ENCODE results near the gene NARF.

- no peak for TF ChIP-seq CTCF (IDR thresholded peaks at IDR 0.05; ENCODE audit: low read depth, low read length, poor library complexity, severe bottlenecking)
- no peak for TF ChIP-seq EZH2phosphoT487 (IDR thresholded peaks at IDR 0.05; ENCODE audit: borderline replicate concordance, low read length)
These were observed 12.4 kb upstream of the NARF start for GRCh38 chr17:82446124-82446523.

All from DOHH2 (cell line).